Neural progenitor cell (in vitro differentiated cells): ENCODE data around the gene CEP95.

Experiments used
- CTCF ChIP-seq: fragments of 200-600 bp; sonication (generic); IDR thresholded peaks from 2 replicates; pipeline ENCODE4 v1.5.1; 2017; ENCODE audit warnings: antibody characterized with exemption, mild to moderate bottlenecking
- EZH2 ChIP-seq: fragments of 200-600 bp; sonication (generic); IDR thresholded peaks from 2 replicates; pipeline ENCODE4 v1.6.1; 2017; ENCODE audit warnings: antibody characterized with exemption, mild to moderate bottlenecking, moderate library complexity
- EZH2phosphoT487 ChIP-seq: fragments of 200-600 bp; sonication (generic); IDR thresholded peaks from 2 replicates; pipeline ENCODE4 v1.6.1; 2017; ENCODE audit warnings: antibody characterized with exemption

GRCh38 chr17:64546716-64547115 lies 39.9 kb downstream of the CEP95 start:
- TF ChIP-seq CTCF: no peak
- TF ChIP-seq EZH2phosphoT487: no peak
- TF ChIP-seq EZH2: no peak
